ENCODE data around the gene AASDHPPT.

The AASDHPPT gene

DNA sequence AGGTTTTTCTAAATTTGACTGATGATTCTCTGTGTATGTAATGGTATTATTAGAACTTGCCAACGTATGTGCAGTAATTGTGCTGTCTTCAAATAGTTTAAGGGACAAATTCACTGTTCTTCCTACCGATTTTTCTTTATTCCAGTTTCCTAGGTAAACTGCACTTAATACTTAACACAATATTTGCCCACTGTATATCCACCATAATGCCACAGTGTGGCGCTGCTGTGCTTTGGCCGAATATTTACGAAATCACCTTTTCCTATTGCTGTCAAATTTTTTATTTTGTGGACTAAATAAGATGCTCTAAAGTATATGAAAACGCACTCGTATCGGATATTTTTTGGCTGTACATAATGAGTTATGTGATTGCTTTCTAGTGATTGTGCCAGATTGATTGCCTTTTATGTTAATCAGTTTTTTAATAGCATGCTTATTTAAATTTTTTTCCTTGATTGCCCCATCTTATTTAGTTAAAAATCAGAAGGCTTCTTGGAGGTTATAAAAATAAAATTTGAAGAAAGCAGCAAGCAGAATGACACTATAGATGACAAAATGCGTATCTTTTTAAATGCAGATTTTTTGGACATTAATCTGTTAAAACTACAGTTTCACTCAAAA lies 10.5 kb downstream of the AASDHPPT start:
- peak; percentile 14 for DNase-seq

DNA sequence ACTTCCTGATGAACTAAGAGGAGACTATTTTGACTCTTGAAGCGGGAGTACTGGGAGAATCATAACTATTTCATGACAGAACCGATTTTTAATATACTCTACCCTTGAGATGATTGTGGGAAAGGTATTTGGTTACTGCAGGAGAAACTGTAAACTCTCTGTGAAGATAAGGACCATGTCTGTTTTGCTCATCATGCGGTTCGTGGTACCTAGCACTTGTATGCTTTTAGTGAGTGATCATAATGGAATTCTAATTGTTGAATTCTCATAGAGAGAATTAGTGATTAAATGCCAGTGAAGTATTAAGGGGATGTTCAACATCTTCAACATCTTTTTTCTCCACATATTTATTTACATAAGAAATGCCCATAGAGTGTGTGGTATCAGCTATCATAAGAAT lies 11.4 kb downstream of the AASDHPPT start:
- DNase-seq = no peak

DNA sequence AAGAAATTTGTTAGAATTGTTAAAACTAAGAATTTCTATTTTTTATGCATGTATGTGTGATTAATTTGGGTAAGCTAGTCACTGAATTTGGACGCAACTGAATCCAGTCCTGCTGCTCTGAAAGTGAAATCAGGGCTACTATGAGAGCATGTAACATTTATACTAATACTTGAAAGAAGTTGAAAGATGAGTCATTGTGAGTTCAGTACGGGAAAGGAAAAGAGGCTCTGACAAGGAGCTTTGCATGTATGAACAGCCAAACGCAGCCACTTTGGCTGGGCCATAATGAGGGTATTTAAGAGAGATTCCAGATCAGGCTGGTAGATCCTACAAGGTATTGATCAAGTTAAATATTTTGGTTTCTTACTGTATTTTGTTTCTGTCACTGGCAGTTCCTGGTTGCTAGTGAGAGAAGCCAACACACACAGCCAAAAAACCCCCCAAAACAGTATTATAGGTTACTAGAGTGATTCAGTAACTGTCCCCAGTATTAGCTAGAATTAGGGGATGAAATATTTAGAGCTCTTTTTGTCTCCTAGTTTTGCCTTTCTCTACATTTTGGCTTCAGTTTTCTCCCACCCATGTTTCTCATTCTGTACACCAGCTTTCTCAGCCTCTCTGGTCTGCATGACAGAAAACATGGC lies 14.1 kb downstream of the AASDHPPT start:
- no peak for DNase-seq

DNA sequence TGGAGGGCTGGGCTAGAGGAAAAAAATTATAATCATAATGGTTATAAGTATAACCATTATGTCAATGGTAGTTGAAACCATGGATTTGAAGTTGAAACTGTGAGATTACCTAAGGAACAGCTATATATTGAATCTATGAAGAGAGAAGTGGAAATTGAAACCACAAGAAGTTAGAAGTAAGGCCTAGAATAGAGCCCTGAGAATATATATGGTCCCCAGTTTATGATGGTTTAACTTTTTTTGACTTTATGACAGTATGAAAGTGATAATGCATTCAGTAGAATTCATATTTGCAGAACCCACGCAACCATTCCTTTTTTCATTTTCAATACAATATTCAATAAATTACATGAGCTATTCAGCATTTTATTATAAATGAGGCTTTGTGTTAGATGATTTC lies 15.0 kb downstream of the AASDHPPT start:
- no peak for DNase-seq

DNA sequence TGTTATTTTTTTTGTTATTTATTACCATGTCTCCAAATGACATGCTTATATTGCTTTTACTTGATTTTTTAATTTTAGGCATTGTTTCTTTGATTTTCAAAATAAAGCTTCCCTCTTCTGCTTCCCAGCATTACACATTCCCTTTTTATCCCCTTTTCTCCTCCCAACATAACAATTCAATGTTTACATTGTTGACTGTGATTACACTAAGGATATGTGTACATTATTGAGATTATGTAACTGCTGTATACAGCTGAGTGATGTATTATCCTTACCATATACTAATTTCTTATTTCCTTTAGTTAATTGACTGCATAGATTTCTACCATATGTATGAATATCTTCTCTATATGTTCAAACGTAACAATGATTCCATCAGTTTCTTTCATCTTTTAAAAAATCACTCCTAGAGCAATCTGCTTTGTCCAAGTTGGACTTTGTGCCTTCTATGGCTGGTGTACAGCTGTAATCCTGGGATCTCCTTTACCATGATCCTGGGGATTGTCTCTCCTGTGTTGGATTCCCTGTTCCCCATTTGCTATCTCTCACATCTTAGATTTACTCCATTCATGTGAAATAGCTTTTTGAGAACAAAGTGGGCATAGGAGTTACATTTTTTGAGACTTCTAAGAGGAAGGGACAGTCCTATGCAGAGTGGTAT lies 21.6 kb downstream of the AASDHPPT start:
- DNase-seq = no peak

DNA sequence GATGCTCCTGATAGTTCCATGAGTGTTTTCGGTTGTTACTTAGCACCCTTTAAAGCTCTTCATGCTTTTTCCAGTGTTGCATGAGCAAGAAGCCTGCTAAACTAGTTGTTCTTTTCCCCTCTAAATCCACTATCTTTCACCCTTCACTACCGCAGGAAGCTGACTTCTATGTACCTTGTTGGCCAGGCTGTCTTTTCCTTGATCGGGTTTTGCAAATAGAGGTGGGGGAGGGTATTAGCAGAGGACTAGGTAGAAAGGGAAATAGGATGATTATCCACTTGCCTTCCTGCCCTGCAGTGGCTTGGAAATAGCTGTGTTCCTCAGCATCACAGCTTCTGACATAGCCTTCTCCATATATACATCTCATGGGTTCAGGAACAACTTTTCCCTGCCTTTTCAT lies 23.9 kb downstream of the AASDHPPT start:
- DNase-seq = no peak

DNA sequence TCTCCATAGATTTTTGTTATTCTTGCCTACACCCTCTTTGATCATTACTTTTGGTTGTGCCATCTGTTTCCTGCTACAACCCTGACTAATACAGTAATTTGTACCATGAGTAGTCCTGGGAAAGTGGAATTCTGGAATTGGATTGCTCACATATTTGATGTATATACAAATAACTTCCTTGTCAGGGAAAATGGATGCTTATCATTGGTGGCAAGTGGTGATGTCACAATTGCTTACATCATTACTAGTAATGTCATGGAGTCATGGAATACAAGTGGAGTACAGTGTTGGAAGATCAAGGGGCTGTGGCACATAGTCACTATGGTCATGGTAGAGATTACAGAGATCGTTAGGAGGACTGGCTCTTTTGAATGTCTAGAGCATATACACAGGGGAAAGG lies 24.4 kb downstream of the AASDHPPT start:
- no peak for DNase-seq

DNA sequence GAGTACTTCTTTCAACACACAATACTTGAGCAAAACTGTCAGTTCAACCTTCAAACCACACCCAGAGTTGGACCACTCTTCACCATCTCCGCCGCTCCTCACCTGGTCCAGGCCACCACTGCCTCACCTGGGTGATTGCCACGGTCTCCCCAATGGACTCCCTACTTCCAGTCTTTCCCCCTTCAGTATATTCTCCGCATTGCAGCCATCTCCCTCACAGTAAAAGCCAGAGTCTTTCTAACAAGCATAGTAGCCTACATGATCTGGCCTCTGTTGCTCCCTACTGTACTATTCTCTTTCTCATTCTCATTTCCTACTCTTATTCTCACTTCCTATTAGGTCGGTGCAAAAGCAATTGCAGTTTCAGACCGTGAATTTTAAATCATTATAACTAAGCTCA lies 28.5 kb downstream of the AASDHPPT start:
- no peak for DNase-seq

DNA sequence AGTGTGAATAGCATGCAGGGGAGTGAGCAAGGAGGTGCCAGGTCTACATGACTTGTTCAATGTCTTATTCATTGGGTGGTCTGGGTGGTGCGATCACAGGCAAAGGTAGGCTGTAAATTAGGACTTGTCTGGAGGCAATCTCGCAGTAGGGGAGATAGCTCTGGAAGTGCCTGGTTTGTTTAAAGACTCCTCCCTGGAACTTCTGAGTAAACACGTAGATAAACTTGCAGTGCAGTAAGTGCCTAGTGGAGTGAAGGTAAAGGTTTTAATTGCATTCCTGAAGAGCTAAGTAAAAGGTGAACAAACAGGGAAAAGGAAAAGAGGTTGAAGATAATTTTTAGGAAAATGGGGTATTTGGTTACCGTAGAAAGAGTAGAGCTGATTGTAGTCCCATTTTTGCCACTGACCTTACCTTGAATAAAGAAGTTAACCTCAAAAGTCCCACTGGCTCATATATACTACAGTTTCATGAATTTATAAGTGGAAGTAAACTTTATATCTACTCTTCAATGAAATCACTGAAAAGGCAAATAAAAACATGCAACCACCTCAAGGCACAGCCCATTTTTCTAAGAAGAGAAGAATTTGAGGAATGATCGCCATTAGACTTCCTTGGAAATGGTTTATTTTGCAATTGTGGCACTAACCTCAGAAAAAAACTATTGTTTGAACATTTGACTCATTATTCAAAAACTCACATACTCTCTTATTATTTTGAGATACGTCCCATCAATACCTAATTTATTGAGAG lies 44.3 kb downstream of the AASDHPPT start:
- DNase-seq = no peak

DNA sequence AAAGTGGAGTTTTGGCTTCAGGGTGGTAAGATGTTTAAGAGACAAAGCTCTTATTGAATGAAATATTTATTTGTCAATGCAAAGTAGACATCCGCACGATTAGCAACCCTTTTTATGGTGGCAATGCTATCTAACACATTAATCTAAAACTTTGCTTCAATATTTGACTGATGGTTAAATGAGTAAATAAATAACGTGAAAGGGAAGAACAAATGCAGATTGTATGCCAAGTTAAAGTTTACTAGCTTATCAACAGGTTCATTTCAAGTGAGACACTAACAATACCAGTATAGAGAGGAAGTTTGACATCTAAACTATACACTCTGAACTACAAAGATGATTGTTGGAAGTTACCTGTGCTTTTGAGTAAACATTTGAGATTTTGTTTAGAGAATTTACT lies 50.1 kb downstream of the AASDHPPT start:
- no peak for DNase-seq

DNA sequence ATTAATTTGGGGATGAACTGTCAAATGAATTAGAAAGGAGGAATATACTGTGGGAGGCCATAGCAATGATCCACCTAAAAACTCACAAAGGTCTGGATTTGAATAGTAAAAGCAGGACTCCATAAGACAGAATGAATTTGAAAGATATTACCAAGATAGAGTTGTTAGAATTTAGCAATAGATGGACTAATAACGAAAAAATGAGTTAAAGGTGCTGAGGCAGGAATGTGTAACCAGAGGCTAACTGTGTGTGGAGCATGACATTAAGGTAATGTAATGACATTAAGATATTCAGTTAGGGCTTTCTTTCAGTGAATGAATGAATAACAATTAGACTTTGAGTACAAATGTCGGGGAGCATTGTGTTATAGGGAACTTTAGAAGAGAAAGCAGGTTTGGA lies 51.3 kb downstream of the AASDHPPT start:
- no peak for DNase-seq

DNA sequence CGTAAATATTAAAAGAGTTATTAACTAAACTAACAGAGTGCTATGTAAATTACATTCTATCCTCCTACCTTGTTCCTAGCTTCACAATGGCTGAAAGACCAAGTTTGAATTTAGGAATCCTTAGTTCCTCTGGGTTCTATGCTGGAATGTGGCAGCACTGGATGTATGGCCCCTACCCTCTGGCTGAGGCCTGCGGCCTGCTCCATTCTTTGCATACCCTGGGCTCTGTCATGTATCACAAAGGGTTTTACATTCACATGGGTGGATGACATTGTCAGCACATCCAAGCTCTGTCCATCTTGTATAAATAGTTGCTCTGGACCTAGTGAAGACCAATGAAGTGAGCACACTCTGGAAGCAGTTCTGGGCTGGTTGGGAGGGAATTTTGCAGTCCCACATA lies 54.5 kb downstream of the AASDHPPT start:
- DNase-seq = no peak

DNA sequence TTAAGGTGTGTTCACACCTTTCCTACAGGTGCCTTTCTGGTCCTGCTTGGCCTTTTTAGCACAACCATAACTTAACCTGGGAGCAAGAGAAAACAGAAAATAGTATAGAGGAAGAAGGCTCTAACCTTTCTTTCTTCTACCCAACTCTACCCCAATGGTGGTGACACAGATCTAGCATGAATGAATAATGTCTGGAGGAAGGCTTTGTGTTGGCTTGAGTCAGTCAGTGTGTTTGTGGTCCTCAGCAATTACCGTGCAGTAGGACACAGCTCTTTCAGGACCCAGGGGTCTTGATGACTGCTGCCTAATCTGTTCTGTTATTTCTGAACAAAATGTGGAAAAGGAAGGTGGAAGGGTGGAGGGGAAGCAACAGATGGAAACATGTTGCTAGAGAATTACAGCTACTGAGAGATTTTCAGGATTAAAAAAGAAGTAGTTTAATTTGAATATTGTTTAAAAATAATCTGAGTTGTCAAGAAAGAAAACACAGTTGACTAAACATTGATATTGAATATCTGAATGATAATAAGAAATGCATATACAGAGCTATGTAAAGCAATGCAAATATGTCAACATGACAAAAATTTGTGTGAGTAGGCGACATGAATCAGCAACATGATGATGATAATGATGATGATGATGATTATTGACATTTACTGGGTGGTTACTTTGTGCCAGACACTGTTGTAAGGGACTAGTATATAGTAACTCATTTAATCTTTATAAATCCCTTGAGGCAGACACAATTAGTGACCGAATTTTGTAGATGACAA lies 55.3 kb downstream of the AASDHPPT start:
- DNase-seq = no peak

DNA sequence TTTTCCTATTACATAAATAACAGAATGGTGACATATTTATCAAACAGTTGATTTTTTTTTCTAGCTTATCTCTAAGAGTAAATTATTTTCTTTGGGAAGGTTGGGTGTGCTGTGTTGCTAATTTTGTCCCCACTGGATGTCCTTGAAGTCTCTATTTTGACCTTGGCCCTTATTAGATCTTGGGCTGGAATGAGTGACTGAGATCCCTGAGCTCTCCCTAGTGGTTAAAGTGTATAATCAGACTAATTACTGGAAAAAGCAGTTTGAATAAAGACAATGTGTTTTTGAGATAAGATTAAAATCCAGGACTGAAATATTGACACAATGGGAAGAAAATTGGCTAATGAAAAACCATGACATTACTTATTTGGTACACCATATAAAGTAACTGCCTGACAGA lies 56.1 kb downstream of the AASDHPPT start:
- DNase-seq = no peak

DNA sequence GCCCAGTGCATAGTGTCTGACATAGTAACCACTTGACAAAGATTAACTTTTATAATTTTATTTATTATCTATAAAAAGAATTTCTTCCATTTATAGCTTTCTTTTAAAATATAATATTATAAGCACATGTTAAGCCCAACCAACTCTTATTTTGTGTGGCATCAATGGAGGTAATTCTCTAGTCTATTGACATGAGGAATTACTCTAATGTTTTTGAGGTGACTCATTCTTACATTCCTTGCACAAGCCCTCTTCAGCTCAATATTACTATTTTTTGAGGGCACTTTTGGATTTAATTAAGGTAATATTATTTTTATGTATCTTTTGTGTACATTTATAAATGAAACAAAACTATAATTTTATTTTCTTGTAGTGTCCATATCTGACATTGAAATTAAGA lies 59.6 kb downstream of the AASDHPPT start:
- DNase-seq = no peak

DNA sequence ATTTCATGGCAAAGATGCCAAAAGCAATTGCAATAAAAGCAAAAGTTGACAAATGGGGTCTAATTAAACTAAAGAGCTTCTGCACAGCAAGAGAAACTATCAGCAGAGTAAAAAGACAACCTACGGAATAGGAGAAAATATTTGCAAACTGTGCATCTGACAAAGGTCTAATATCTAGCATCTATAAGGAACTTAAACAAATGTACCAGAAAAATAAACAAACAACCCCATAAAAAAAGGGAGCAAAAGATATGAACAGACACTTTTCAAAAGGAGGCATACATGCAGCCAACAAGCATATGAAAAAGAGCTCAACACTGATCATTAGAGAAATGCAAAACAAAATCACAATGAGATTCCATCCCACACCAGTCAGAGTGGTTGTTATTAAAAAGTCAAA lies 60.3 kb downstream of the AASDHPPT start:
- DNase-seq = no peak

All from activated T-cell treated with anti-CD3 and anti-CD28 coated beads for 4 hours (primary cell).